CD4-positive, alpha-beta T cell treated with Interleukin-4 for 4 hours (primary cell): Measurements from ENCODE around the gene RDH5.
"Not testable (repeated sequence)": the region's sequence is repeated elsewhere in the genome, so short reads cannot be mapped to it uniquely, and the experiment has no call there.

Experiments used
- DNase-seq: peaks from one replicate; pipeline ENCODE4 v3.0.0-alpha.2; 2020

RDH5 gene

DNA sequence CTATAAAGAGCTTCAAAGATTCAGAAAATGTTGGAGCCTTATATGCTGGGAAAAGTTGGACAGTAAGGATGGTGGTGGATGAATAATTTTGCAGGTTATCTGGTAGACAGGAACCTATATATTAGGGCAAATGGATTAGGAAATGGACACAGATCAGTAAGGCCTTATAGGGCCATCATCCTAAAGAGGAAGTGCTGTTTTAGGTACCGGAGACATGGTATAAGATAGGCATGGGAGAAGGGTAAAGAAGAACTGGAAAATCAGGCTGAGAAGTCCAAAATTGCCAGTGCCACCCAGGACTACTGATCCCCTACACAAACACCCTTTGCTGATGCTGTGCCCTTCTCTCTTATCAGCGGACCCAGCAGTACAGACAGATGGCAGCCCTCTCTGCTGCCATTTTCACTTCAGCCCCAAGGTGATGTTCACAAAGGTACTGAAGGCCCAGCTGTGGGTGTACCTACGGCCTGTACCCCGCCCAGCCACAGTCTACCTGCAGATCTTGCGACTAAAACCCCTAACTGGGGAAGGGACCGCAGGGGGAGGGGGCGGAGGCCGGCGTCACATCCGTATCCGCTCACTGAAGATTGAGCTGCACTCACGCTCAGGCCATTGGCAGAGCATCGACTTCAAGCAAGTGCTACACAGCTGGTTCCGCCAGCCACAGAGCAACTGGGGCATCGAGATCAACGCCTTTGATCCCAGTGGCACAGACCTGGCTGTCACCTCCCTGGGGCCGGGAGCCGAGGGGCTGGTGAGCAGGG, 28.2 kb downstream of the RDH5 start:
- DNase-seq = no peak

DNA sequence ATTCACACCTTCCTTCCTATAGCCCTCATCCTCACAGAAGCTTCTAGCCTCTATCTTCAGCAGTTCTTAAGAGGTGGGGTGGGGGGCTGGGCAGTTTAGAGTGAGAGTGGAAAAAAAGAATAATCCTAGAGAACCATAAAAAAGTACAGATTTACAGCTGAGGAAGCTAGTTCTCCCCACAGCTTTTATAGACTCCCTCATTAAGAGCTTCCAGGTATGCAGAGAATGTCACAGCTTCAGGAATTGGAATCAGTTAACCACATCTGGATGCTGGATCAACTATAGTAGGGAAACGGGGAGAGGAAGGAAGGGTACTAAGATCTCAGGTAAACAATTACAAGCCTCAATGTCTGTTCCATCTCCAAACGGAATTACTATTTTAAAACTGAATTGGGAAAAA, 35.1 kb downstream of the RDH5 start:
- no peak for DNase-seq

DNA sequence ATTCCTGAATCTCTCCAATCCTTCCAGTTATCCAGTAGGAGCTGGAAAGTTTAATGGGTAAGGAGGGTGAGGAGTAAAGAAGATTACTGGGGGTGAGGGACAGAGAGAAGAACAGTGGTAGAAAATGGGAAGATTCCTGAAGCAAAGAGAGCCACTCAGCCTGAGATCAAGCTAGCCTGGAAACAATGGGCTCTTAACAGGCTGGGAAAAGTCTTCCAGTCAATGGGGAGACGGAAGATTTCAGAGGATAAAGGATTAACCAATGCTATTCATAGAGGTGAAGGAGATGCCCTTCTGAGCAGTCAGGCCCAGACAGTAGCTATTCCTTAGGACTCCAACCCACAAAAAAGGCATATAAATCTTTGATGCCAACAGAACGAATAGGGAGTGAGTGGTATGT, 37.5 kb downstream of the RDH5 start:
- no peak for DNase-seq

- DNase-seq = not testable (repeated sequence)
These were observed 38.4 kb downstream of the RDH5 start for GRCh38 chr12:55758575-55758974.

GRCh38 chr12:55760663-55761062, 40.5 kb downstream of the RDH5 start:
- DNase-seq = no peak

- no peak for DNase-seq
These were observed 42.5 kb downstream of the RDH5 start for GRCh38 chr12:55762646-55763045.

DNA sequence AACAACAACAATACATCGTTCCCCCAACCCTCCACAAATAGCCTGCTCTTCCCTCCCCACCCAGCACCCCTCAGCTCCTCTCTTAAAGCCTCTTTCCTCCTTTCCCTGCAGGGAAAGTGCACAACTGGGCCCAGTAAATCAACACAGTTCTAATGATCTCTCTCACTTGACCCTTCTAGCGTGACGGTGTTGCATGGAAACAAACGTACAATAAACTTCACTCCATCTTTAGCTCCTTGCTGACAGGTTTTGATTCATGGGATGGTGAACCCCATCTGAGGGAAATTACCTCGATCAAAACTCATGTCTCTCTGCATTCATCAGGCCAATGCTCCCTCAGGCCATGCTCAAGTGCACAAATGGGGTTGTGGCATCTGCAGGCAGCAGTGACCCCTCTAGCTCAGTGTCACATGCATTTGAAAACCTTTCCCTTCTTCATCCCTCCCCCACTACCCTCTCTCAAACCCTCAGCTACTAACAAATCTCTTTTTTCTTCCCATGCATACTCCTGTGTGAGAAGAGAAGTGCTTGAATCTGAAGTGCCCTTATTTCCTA, 45.6 kb downstream of the RDH5 start:
- no peak for DNase-seq

- DNase-seq = no peak
These were observed 47.0 kb downstream of the RDH5 start for GRCh38 chr12:55767156-55767555.

DNA sequence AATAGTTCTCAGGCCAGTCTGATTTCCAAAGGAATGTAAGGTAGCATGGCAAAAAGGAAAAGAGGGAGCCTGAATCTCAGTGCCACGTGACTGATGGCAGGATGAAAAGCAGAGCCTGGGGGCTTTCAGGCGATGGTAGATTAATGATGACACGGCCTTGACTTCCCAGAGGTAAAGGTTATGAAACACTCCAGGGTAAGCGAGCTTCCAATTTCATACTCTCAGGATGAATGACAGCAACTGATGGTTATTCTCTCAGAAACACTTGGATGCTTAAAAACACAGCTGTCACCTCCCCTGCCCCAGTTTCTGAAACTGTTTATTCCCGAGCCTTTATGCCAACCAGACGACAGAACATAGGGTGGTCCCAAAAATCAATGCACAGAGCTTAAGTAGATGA, 51.5 kb downstream of the RDH5 start:
- no peak for DNase-seq
